GM21576 (cell line): ENCODE results near the gene RAN.
A peak's percentile ranks its signal among the peaks of the same experiment; 100 is the strongest.
"Not testable (repeated sequence)": the region's sequence is repeated elsewhere in the genome, so short reads cannot be mapped to it uniquely, and the experiment has no call there.

Experiments
- ATAC-seq: cut with Tn5 transposase; IDR thresholded peaks from one replicate; pipeline ENCODE4 v1.9.1; 2021; ENCODE audit warnings: mild to moderate bottlenecking, moderate library complexity; ENCODE audit not compliant: unreplicated experiment

RAN gene

DNA sequence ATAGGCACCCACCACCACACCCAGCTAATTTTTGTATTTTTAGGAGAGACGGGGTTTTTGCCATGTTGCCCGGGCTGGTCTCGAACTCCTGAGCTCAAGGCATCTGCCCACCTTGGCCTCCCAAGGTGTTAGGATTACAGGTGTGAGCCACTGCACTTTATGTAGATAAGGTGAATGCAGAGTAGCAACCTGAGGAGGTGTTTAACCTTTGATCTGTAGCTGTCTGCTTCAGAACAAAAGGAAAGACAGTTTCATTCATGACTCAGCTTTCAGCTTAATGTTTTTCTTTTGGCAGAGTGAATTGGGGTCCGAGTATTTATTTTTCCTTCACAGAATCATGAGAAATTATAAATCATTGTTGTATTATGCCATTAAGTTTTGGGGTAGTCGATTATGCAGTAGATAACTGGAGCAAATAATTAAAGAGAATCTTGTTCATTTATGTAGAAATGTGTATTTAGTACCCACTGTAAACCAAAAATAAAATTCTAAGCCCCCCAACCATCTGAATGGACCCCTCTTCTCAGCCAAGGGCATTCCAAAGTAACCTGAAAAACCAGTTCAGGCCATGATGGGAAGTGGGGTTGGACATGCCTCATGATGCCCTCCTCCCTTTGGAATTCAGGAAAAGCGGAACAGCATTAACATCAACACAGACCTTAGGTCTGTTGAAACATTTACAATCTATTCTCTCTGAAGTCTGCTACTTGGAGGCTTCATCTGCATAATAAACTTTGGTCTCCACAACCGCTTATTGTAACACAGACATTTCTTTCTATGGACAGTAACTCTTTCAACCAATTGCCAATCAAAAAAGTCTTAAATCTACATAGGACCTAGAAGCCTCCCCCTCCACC is 22.1 kb upstream of the RAN start:
- ATAC-seq, result no peak

DNA sequence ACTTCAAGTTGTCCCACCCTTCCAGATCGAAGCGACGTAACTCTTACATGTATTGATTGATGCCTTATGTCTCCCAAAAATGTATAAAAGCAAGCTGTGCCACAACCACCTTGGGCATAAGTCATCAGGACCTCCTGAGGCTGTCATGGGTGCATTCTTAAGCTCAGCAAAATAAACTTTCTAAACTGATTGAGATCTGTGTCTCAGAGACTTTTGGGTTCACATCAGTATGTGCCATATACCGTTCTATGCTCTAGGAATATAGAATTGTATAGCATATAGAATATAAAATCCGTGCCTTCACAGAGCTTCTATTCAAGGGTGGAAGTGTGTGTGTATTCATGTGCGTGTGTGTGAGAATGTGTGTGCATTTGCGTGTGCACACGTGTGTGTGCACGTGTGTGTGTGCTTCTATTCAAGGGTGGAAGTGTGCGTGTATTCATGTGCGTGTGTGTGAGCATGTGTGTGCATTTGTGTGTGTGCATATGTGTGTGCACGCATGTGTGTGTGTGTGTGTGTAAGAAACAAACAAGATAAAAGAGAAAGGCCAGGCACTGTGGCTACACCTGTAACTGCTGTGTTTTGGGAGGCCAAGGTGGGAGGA is 21.3 kb upstream of the RAN start:
- ATAC-seq, result no peak

DNA sequence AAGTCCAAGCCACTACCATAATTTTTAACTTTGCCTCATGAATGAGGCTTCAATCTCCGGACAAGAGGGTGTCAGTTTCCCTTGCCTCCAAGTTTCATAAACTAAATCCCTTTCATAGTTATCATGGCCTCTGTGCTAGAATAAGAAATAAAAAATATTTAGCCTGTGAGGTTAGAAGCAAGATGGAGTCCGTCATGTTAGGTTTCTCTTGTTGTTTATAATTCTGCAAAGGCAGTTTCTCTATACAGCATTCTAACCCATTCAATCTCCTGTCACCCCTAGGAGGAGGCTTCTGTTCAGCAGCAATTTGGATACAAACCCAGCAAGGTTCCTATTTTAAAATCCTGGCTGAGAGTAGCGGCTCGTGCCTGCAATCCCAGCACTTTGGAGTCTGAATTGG is 15.8 kb upstream of the RAN start:
- no peak for ATAC-seq

DNA sequence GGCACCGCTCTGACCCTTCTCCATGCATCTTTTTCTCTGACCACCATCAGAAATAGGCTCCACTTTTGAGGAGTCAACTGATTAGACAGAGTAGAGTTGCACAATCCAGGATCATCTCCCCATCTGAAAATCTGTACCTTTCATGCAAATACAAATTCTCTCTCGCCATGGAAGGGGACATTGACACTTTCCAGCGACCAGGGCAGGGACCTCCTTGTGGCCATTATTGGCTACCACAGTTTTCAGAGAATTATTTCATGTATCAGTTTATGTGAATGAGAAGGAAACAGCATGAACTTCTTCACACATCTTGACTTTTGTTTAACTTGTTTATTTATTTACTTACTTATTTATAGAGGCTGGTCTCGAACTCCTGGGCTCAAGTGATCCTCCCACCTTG is 13.8 kb upstream of the RAN start:
- no peak for ATAC-seq

DNA sequence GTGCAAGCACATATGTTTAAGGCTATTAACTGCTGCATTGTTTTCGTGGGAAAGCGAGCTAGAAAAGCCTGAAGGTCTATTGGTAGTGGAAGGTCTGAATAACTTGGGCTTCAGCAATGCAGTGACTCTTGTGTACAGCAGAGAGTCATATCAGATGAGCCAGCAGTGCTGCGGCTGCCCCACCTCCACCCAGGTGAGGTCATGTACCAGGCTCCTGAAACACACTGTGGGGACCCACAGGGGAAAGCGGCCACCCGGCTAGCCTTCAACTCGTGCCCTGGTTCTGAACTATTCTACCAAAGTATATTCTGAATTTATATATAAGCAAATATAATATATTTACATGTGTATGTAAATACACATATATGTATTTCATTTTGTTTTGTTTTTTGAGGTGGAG is 12.7 kb upstream of the RAN start:
- ATAC-seq, result no peak

DNA sequence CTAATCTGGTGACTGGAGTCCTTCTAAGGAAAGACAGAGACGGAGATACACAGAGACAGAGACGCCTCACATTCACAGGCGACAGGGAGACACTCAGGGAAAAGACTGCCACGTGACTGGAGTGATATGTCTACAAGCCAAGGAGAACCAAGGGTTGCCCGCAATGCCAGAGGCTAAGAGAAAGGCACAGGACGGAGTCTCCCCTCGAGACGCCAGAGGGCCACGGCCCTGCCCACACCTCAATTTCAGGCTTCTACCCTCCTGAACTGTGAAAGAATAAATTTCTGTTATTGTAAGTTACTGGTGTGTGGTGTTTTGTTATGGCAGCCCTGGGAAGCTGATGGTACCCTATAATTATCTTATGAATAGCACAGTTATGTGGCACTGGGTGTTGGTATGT is 11.6 kb upstream of the RAN start:
- no peak for ATAC-seq

DNA sequence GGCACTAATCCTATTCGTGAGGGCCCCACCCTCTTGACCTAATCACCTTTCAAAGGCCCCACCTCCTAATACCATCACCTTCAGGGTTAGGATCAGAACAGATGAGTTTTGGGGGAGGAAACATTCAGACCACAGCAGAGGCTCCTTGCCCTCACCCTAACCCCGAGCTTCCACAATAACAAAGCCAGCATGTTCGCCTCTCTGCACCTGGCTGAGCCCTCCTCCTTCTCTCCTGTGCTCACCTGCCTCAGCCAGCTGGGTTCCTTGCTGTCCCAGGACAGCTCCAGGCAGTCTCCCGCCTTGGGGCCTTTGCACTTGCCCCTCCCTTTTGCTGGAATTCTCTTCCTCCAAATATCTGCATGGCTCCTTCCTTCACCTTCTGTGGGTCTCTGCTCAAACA is 9.7 kb upstream of the RAN start:
- no peak for ATAC-seq

DNA sequence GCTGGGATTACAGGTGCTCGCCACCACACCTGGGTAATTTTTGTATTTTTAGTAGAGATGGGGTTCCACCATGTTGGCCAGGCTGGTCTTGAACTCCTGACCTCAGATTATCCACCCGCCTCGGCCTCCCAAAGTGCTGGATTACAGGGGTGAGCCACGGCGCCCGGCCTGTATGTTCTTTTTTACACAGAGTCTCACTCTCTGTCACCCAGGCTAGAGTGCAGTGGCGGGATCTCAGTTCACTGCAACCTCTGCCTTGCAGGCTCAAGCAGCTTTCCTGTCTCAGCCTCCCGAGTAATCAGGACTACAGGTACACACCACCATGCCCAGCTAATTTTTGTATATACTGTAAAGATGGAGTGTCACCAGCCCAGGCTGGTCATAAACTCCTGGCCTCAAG is 9.1 kb upstream of the RAN start:
- ATAC-seq, result not testable (repeated sequence)

DNA sequence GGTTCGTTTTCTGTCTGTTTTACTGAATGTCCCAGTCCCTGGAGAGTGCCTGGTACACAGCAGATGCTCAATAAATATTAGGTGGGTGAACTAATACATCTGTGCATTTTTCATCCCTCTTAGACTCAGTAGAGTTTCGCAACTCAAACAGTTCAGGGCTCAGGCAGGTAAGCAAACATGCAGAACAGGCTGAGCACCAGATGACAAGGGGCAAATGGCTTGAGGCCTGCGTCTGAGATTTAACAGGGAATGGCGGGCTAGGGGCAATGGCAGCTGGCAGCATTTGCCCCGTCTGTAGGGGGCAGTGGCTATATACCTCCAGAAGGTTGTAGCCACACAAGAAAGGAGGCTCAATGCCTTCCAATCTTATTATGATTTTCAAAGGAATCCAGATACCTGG is 8.6 kb upstream of the RAN start:
- ATAC-seq, result no peak

DNA sequence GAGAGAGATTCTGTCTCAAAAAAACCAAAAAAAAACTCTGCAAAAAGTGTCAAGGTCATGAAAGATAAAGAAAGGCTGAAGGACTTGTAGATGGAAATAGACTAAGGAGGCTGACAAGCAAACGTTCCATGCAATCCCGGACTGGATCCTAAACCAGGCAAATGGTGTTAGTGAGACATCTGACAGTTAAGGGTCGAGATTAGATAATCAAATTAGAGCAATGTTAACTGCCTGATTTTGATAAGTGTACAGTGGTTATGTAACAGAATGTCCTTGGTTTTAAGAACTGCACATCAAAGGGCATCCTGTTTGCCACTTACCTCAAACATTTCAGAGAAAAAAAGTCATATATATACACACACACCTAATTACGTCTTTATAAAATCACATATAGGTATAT is 3.5 kb upstream of the RAN start:
- no peak for ATAC-seq

DNA sequence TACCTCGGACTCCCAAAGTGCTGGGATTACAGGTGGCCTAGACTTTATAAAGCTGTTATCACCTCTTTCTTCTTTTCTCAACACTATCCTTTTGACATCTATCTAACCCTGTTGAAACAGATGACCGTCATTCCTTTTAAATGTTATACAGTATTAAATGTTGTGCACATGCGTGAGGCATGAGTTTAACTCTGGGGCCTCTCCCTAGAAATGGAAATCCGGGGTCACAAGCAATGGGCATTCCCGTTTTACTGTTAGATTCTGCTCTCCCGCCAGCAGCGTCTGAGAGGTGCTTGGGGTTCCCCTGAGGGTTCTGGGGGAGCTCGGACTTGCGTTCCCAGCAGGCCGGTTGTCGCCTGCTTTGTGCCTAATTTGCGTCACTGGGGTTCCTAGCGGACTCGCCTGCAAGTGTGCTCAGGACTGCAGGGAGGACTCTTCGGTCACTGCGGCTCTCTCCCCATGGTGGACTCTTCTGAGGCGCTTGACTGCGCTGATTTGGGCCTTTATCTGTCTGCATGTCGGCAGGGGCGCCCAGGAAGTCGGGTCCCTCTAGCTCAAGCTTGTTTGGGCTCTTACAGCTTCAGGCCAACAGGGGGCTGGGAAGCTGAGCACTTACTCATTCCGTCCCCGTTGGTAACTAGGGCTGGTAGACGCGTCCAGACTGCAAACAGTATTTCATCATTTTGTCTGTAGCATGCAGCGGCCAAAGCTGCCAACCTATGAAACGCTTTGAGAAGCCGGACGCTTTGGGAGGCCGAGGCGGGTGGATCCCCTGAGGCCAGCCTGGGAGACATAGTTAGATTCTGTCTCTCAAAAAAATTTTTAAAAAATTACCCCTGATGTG is 1.2 kb upstream of the RAN start:
- ATAC-seq, result peak; percentile 50

DNA sequence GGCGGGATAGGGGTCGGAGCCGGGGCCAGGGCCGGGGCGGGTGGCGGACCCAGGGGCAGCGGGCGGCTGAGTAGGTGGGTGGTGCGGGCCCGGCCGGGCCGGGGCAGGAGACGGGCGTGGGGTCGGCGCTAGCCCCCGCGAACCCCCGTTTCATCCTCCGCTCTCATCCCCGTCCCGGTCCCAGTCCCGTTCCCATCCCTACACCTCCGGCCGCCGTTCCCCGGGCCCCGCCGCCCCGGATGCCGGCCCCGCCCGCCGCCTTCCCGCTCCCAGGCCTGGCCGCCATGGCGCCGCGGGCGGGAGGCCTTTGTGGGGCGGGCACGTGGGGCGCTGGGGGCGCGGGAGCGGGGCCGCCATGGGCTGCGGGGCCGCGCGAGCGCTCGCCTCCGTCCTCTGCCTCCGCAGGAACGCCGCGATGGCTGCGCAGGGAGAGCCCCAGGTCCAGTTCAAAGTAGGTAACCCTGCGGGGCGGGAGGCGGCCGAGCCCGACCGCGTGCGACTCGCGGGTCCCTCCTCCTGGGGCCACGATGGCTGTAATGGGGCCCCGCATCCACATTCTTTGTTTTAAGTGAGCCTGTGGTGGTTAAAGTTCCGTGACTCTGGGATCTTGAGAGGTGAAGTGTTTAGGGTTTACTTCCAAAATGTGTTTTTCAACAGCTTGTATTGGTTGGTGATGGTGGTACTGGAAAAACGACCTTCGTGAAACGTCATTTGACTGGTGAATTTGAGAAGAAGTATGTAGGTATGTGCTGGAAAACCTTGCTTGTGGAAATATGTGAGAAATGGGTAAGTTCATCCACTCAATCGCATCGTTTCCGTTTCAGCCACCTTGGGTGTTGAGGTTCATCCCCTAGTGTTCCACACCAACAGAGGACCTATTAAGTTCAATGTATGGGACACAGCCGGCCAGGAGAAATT is 572 bp downstream of the RAN start:
- peak; percentile 21 for ATAC-seq

DNA sequence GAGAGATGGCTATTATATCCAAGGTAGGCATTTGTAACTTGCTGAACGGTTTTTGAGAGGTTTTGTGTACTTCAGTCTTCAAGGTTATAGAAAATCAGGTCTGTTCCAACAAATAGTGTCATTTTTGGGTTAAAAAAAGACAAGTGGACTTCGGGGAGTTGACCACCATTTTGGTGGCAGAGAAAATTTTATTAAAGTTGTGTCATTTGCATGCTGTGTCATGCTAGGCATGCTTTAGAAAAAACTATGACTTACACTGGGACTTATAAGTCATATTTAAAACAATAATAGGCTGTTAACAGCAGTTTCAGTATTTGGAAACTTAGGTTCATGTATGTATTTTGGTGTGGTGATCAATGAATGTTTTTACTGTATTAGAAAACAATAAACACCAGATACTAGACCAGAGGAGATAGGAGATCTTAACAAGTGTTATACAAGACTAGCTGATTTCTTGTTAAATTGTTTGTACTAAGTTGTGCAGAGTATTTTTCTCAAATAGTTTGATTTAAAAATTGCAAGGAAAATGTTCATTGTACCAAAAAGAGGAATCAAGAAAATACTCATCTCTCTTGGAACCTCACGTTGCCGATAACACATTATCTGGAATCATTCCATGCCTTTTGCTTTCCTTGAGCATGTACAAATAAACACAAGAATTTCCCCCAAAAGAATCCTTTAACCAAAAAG is 1.4 kb downstream of the RAN start:
- ATAC-seq, result no peak

DNA sequence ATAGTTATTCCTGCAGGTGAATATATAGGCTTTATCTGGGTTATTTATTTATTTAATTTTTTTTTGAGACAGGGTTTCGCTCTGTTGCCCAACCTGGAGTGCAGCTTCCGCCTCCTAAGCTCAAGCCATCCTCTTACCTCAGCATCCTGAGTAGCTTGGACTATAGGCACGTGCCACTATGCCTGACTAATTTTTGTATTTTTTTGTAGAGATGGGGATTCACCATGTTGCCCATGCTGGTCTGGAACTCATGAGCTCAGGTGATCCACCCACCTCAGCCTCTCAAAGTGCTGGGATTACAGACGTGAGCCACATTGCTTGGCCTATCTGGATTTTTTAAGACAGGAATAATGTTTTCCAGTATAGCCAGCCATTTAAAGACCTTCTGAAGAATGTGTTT is 2.0 kb downstream of the RAN start:
- ATAC-seq, result no peak

DNA sequence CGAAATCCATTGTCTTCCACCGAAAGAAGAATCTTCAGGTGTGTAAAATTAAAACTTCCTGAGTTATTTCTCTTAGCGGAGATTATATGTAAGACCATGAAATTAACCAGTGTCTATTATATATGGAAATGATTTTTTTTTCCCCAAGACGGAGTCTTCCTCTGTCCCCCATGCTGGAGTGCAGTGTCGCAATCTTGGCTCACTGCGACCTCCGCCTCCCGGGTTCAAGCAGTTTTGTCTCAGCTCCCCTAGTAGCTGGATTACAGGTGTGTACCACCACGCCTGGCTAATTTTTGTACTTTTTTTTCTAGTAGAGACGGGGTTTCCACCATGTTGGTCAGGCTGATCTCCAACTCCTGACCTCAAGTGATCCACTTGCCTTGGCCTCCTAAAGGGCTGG is 2.8 kb downstream of the RAN start:
- ATAC-seq, result no peak

DNA sequence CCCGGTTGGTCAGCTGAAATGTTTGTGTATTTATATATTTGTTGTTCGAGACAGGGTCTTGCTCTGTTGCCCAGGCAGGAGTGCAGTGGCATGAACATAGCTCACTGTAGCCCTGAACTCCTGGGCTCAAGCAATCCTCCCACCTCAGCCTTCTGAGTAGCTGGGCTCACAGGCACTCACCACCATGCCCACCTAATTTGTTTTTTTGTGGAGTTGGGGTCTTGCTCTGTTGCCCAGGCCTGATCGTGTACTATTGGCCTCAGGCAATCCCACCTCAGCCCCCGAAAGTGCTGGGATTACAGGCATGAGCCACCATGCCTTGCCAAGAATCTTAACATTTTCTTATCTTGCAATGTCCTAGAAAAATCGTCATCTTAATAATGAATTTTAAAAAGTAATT is 3.3 kb downstream of the RAN start:
- no peak for ATAC-seq

DNA sequence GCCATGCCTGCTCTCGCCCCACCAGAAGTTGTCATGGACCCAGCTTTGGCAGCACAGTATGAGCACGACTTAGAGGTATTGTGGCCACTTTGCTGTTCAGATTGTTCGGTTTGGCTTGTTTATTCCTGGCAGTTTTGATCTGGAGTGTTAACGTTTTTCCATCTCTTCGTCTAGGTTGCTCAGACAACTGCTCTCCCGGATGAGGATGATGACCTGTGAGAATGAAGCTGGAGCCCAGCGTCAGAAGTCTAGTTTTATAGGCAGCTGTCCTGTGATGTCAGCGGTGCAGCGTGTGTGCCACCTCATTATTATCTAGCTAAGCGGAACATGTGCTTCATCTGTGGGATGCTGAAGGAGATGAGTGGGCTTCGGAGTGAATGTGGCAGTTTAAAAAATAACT is 3.8 kb downstream of the RAN start:
- ATAC-seq, result not testable (repeated sequence)

DNA sequence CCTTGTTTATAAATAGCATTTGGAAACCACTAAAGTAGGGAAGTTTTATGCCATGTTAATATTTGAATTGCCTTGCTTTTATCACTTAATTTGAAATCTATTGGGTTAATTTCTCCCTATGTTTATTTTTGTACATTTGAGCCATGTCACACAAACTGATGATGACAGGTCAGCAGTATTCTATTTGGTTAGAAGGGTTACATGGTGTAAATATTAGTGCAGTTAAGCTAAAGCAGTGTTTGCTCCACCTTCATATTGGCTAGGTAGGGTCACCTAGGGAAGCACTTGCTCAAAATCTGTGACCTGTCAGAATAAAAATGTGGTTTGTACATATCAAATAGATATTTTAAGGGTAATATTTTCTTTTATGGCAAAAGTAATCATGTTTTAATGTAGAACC is 4.4 kb downstream of the RAN start:
- no peak for ATAC-seq

DNA sequence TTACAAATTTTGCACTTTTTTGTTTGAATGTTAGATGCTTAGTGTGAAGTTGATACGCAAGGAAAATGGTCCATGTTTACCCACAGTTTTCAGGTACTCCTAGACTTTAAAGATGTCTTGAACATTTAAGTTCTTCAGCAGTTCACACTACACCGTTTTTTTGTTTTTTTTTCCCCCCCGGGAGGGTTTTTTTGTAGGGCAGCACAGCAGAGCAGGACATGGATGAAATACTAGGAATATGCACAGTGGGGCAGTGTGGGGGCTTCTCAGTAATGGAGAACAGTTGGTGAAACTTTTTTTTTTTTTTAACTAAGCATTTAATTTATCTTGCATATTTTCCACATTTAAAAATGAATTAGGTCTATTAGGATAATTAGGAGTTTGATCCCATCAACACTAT is 4.9 kb downstream of the RAN start:
- ATAC-seq, result no peak

DNA sequence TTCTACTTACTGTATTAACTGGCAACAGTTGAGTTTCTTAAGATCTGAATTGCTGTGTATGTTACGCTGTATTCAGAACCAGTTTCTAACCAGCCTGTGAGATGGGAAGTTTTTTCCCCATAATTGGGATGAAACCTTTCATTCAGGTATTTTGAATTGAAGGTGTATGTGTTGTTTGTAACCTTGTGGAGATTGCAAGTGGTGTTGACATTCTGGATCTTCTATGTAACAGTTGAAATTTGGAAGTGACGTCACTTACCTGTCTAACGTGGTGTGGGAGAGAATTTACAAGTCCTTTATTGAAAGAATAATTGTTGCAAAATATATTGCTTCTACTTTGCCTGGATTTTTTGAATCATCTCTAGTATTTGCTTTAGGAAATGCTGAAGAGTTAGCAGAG is 5.5 kb downstream of the RAN start:
- no peak for ATAC-seq
